SU-DHL-6 (cell line): ENCODE data around the gene EIF2B2.

Experiments used
- EZH2phosphoT487 ChIP-seq: fragments of 200-600 bp; sonication (generic), shearing (Covaris generic); conservative IDR thresholded peaks from 2 replicates; pipeline ENCODE4 v1.6.1; 2018; ENCODE audit warnings: mild to moderate bottlenecking, antibody characterized with exemption, low read length, moderate library complexity, mixed read lengths
- TF ChIP-seq, protein P1 (sequence below): fragments of 200-600 bp; sonication (generic); IDR thresholded peaks from one replicate; pipeline ENCODE4 v1.5.1; 2017; ENCODE audit warnings: antibody characterized with exemption, mild to moderate bottlenecking, low read length, moderate library complexity; ENCODE audit not compliant: insufficient read depth, poor library complexity, severe bottlenecking

DNA sequence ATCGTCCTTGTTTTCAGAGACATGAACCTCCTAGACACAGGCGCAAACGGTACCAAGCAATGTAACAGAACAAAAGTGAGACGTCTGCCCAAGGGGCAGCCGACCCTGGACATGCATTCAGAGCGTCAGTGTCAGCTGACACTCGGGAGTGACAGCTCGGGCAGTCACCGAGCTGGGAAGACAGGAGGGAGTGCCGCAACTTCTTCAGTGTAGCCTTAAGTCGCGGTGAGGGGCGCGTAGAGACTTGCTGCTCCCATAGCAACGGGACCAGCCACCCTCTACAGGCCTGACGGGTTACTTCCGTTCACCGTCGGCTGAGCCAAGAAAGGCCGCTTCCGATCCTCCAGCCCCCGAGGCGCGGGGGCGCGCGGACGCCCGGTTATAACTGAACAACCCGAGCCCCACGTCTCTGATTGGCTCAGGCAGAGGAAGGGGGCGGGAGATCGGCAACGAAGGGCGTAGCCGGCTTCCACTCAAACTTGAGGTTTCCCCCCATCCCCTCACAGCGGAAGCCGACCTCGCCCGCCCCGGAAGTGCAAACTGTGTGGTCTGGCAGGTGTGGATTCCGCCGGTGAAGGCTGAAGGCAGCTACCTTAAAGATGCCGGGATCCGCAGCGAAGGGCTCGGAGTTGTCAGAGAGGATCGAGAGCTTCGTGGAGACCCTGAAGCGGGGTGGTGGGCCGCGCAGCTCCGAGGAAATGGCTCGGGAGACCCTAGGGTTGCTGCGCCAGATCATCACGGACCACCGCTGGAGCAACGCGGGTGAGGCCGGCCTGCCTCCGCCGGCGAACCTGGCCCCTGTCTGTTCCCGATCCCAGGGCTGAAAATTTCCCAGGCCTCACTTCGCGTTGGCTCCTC is at the start of gene EIF2B2:
- TF ChIP-seq, protein P1, sequence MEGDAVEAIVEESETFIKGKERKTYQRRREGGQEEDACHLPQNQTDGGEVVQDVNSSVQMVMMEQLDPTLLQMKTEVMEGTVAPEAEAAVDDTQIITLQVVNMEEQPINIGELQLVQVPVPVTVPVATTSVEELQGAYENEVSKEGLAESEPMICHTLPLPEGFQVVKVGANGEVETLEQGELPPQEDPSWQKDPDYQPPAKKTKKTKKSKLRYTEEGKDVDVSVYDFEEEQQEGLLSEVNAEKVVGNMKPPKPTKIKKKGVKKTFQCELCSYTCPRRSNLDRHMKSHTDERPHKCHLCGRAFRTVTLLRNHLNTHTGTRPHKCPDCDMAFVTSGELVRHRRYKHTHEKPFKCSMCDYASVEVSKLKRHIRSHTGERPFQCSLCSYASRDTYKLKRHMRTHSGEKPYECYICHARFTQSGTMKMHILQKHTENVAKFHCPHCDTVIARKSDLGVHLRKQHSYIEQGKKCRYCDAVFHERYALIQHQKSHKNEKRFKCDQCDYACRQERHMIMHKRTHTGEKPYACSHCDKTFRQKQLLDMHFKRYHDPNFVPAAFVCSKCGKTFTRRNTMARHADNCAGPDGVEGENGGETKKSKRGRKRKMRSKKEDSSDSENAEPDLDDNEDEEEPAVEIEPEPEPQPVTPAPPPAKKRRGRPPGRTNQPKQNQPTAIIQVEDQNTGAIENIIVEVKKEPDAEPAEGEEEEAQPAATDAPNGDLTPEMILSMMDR = no peak
- TF ChIP-seq EZH2phosphoT487 = no peak
